ENCODE results near the gene NT5C2.

DNA sequence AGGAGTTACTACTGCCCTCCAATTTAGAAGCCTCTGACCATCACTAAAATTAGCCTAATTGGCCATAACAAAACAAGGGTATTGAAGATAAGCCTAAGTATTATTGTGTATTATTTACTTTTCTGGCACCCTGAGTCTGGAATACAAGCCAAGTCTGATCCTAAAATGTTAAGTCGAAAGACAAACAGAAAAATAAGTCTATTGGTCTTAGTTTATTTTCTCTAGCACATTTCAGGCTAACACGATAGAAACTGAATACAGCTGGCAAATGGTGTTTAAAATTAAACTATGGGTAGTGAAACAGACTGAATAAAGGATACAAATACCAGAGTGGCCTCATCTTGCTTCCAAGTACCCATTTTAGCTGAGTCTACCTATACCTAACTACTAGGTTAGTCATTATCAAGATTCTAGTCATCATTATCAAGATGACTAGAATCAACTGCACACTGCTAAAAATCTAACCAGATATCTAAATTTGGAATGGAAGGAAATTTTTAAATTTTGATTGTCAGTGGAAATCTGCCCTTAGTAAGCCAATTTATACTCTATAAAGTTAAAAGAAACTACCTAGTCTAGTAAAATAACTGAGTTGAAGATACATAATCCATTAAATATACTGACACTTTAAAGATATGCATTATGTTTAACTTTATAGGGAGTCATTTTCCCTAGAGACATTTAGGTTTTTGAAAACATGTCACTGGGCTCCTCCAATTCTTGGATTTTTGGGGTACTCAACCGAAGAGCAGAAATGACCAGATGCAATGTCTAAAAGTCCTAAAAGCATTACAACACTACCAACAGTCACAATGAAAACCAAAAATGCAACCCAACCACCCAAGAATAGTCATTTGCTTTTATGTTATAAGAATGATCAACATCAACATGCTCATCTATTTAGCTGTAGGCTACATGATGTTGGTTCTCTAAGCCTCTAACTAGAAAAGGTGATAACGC is 80.9 kb downstream of the NT5C2 start:
- TF ChIP-seq, protein P1, sequence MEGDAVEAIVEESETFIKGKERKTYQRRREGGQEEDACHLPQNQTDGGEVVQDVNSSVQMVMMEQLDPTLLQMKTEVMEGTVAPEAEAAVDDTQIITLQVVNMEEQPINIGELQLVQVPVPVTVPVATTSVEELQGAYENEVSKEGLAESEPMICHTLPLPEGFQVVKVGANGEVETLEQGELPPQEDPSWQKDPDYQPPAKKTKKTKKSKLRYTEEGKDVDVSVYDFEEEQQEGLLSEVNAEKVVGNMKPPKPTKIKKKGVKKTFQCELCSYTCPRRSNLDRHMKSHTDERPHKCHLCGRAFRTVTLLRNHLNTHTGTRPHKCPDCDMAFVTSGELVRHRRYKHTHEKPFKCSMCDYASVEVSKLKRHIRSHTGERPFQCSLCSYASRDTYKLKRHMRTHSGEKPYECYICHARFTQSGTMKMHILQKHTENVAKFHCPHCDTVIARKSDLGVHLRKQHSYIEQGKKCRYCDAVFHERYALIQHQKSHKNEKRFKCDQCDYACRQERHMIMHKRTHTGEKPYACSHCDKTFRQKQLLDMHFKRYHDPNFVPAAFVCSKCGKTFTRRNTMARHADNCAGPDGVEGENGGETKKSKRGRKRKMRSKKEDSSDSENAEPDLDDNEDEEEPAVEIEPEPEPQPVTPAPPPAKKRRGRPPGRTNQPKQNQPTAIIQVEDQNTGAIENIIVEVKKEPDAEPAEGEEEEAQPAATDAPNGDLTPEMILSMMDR (IDR thresholded peaks at IDR 0.05; ENCODE audit: borderline replicate concordance, extremely low read depth, low read length, poor library complexity, severe bottlenecking): no peak
- TF ChIP-seq EZH2 (IDR thresholded peaks at IDR 0.05; ENCODE audit: borderline replicate concordance, low read depth, low read length, severe bottlenecking): no peak

All from DND-41 (cell line).